Subcutaneous adipose tissue (tissue), 4 donors: ENCODE measurements around the gene PRPF19. TPM values are rescaled to one million over a fixed set of nuclear protein-coding genes. Genes with fewer than 3 reads are reported as not detected.

Experiments
- CTCF ChIP-seq: fragments of 450-650 bp; IDR thresholded peaks from one replicate; pipeline ENCODE4 v1.5.1; 2016; ENCODE audit warnings: low read depth, mild to moderate bottlenecking, control low read depth, antibody characterized with exemption, moderate library complexity
- total RNA-seq, 4 donors: library from RNA; depleted of rRNA; stranded (reverse); fragments of >200 nt; gene quantifications; one replicate each; pipeline ENCODE4 v1.1.0, GENCODE V29; 2016

Gene PRPF19
- total RNA-seq, 4 donors from 2014 or later = 24.3 to 43.2 (median 36.5) TPM

DNA sequence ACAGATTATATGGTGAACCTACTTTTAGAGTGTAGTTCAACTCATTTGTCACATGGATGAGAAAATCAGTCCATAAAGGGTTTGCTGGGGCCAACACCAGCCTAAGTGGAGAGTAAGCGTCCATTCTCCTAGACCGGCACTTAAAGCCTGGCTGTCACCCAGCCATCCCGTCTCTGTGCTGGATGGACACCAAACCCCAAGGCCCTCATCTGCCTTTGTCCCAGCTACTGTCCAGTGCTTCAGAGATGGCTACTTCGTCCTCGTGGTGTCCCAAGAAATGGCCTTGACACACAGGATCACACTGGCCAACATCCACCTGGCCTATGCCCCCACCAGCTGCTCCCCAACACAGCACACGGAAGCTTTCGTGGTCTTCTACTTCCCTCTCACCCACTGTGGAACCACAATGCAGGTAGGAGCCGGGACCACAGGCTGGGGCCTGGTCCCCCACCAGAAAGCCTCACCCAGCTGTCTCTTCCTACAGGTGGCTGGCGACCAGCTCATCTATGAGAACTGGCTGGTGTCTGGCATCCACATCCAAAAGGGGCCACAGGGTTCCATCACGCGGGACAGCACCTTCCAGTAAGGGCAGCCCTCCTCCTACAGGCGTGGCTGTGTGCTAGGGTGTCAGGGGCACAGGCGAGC, 35.5 kb downstream of the PRPF19 start:
- TF ChIP-seq CTCF = no peak

DNA sequence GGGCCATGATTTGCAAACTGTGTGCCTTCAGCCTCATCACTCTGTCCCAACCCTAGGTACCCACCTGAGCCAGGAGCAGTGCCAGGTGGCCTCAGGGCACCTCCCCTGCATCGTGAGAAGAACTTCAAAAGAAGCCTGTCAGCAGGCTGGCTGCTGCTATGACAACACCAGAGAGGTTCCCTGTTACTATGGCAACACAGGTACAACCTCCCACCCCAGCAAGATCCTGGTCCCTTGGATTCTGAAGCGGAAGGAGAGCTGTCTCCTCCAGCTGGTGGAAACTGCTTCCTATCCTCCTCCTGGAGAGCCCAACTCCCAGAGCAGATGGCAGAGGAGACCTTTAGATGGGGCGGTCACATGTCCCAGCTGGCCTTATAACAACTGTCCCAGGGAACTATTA, 36.1 kb downstream of the PRPF19 start:
- no peak for TF ChIP-seq CTCF

DNA sequence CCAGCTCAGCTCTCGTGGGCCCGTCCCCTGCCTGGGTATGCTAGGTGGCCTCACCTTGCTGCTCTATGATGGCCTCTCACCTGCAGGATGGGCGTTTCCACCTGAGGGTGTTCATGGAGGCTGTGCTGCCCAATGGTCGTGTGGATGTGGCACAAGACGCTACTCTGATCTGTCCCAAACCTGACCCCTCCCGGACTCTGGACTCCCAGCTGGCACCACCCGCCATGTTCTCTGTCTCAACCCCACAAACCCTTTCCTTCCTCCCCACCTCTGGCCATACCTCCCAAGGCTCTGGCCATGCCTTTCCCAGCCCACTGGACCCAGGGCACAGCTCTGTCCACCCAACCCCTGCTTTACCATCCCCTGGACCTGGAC, 36.9 kb downstream of the PRPF19 start:
- TF ChIP-seq CTCF = no peak

- no peak for TF ChIP-seq CTCF
Observed at GRCh38 chr11:60868682-60869450, 37.5 kb downstream of the PRPF19 start.

- no peak for TF ChIP-seq CTCF
Observed at GRCh38 chr11:60867871-60868681, 38.3 kb downstream of the PRPF19 start.

- TF ChIP-seq CTCF = no peak
Observed at GRCh38 chr11:60866911-60867870, 39.2 kb downstream of the PRPF19 start, which contains the start of gene ZP1. TSS of gene ZP1 (plus strand) at chr11:60867542. CDS start at chr11:60867562, 20 bp downstream.
